ENCODE data around the gene PPP1R13L.

Gene PPP1R13L

DNA sequence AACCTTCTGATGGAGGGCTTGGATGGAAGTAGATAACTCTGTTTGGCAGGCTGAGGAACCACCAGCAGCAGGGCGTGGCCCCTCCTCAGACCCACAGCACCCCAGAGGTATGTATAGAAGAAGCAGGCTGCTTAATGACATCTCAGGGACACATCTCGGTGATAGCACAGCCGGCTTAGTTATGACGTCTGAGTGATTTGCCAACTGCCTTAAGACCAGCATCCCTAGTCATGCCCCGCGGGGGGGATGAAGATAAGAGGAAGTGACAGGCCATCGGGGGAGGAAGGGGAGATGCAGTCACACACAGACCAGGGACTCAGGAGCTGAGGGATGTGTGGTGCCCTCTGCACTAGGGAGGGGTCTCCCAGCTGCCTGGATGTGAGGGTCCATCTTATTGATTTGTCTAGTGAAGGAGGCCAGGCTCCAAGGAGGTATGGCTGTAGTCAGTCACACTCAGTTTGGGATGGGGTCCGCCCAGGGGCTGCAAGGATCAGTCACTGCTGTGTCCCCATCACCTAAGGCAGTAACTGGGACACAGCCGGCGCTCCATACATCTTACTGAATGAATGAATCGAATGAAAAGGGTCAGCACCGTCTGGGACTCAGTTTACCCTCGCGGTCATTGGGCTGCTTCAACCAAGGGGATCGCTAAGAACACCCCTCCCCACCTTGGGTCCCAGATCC, 38.1 kb upstream of the PPP1R13L start:
- no peaks in the 10 kb centered on the region for H4K20me1 ChIP-seq (ENCODE audit: insufficient read depth, low read length)
- H3K9me3 ChIP-seq (ENCODE audit: low read length): no peaks in the 10 kb centered on the region
- no peak overlapping the region for H2AFZ ChIP-seq (ENCODE audit: low read length)
- H3K79me2 ChIP-seq (ENCODE audit: insufficient read depth, low read length): no peaks in the 10 kb centered on the region
- H3K27me3 ChIP-seq (ENCODE audit: insufficient read depth, low read length): no peaks in the 10 kb centered on the region
- H3K36me3 ChIP-seq (ENCODE audit: insufficient read depth, low read length): no peaks in the 10 kb centered on the region
- no peak overlapping the region; the same call in 1 of the 2 replicates for H3K9ac ChIP-seq (ENCODE audit: low read length)
- H3K27ac ChIP-seq (ENCODE audit: low read depth, low read length, poor library complexity, severe bottlenecking): no peak overlapping the region
- H3K9me2 ChIP-seq (ENCODE audit: low read depth, low read length): no peaks in the 10 kb centered on the region
- peaks cover 26% of the 10 kb centered on the region for H3K4me1 ChIP-seq (ENCODE audit: insufficient read depth, low read length, severe bottlenecking)
- no peak for TF ChIP-seq EZH2 (IDR thresholded peaks at IDR 0.05; ENCODE audit: borderline replicate concordance, low read length)
- TF ChIP-seq, protein P1, sequence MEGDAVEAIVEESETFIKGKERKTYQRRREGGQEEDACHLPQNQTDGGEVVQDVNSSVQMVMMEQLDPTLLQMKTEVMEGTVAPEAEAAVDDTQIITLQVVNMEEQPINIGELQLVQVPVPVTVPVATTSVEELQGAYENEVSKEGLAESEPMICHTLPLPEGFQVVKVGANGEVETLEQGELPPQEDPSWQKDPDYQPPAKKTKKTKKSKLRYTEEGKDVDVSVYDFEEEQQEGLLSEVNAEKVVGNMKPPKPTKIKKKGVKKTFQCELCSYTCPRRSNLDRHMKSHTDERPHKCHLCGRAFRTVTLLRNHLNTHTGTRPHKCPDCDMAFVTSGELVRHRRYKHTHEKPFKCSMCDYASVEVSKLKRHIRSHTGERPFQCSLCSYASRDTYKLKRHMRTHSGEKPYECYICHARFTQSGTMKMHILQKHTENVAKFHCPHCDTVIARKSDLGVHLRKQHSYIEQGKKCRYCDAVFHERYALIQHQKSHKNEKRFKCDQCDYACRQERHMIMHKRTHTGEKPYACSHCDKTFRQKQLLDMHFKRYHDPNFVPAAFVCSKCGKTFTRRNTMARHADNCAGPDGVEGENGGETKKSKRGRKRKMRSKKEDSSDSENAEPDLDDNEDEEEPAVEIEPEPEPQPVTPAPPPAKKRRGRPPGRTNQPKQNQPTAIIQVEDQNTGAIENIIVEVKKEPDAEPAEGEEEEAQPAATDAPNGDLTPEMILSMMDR (IDR thresholded peaks at IDR 0.05; ENCODE audit: low read length): no peak
- H3F3A ChIP-seq (ENCODE audit: insufficient read depth, low read length): no peaks in the 10 kb centered on the region
- H3K4me3 ChIP-seq (ENCODE audit: low read depth, low read length, poor library complexity, severe bottlenecking): peak overlapping the region; percentile 55
- peak overlapping the region; percentile 82 for H3K4me2 ChIP-seq (ENCODE audit: low read length)

DNA sequence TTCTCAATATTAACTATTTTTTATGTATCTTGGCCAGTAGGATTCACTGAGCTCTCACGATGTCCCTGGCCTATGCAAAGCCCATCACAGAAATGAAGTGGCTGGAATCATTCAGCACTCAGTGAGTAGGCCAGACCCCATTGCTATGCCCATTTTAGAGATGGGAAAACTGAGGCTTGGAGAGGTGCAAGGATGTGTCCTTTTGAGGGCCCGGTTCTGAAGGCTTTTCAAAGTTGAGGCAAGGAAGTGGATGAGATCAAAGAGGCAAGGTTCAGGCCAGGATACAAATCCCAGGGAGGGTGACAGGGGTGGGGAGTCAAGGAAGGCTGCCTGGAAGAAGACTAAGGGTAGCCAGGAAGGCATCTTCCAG, 37.5 kb upstream of the PPP1R13L start:
- Histone ChIP-seq H3K9me3 (ENCODE audit: low read length) (0 out of 2 replicates have a peak, but pooled peaks cover 1% of the 10 kb centered on the region), H3K9me2 (ENCODE audit: low read depth, low read length) (no peaks in the 10 kb centered on the region), H3K27ac (ENCODE audit: low read depth, low read length, poor library complexity, severe bottlenecking) (no peak overlapping the region), H3K4me2 (ENCODE audit: low read length) (no peak overlapping the region), H3K36me3 (ENCODE audit: insufficient read depth, low read length) (no peaks in the 10 kb centered on the region), H3K27me3 (ENCODE audit: insufficient read depth, low read length) (no peaks in the 10 kb centered on the region), H3K4me3 (ENCODE audit: low read depth, low read length, poor library complexity, severe bottlenecking) (no peak overlapping the region), H3K4me1 (ENCODE audit: insufficient read depth, low read length, severe bottlenecking) (peaks cover 26% of the 10 kb centered on the region), H3F3A (ENCODE audit: insufficient read depth, low read length) (no peaks in the 10 kb centered on the region), H2AFZ (ENCODE audit: low read length) (no peak overlapping the region), H3K9ac (ENCODE audit: low read length) (no peak overlapping the region), H4K20me1 (ENCODE audit: insufficient read depth, low read length) (no peaks in the 10 kb centered on the region), H3K79me2 (ENCODE audit: insufficient read depth, low read length) (no peaks in the 10 kb centered on the region)
- TF ChIP-seq, protein P1 (IDR thresholded peaks at IDR 0.05; ENCODE audit: low read length): no peak
- TF ChIP-seq EZH2 (IDR thresholded peaks at IDR 0.05; ENCODE audit: borderline replicate concordance, low read length): no peak

DNA sequence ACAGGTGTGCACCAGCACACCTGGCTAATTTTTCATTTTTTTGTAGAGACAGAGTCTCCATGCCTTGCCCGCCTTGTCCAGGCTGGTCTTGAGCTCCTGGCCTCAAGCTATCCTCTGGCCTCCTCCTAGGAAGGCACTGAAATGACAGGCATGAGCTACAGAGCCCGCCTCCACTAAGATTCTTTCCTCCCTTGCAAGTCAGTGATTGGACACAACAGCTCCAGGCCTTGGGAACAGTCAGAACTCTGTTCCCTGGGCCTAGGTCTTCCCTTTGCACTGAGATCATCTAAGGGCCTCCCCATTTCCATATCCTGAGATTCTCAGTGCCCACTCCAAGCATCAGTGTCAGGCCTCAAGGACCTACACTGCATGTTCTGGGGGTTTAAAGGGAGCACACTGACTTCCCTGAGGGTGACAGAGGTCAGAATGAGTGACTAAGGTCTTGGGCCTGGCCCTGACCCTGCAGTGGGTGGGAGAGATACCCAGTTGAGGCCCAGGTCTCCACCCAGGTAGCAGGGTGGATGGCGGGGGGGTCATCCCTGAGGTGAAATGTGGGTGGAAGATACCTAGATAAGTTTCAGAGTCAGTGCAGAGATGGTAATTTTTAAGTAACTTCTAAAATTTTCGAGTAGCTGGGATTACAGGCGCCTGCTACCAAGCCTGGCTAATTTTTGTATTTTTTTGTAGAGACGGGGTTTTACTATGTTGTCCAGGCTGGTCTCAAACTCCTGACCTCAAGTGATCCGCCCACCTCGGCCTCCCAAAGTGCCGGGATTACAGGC, 36.2 kb upstream of the PPP1R13L start:
- Histone ChIP-seq H3K9me2 (ENCODE audit: low read depth, low read length) (no peaks in the 10 kb centered on the region), H3K9me3 (ENCODE audit: low read length) (0 out of 2 replicates have a peak, but pooled peaks cover 3% of the 10 kb centered on the region), H2AFZ (ENCODE audit: low read length) (no peak overlapping the region), H3K36me3 (ENCODE audit: insufficient read depth, low read length) (no peaks in the 10 kb centered on the region), H3K4me3 (ENCODE audit: low read depth, low read length, poor library complexity, severe bottlenecking) (no peak overlapping the region), H3F3A (ENCODE audit: insufficient read depth, low read length) (no peaks in the 10 kb centered on the region), H3K27ac (ENCODE audit: low read depth, low read length, poor library complexity, severe bottlenecking) (no peak overlapping the region), H3K27me3 (ENCODE audit: insufficient read depth, low read length) (no peaks in the 10 kb centered on the region), H4K20me1 (ENCODE audit: insufficient read depth, low read length) (no peaks in the 10 kb centered on the region), H3K79me2 (ENCODE audit: insufficient read depth, low read length) (no peaks in the 10 kb centered on the region), H3K9ac (ENCODE audit: low read length) (no peak overlapping the region), H3K4me1 (ENCODE audit: insufficient read depth, low read length, severe bottlenecking) (peaks cover 26% of the 10 kb centered on the region), H3K4me2 (ENCODE audit: low read length) (no peak overlapping the region)
- TF ChIP-seq EZH2 (IDR thresholded peaks at IDR 0.05; ENCODE audit: borderline replicate concordance, low read length): no peak
- TF ChIP-seq, protein P1 (IDR thresholded peaks at IDR 0.05; ENCODE audit: low read length): no peak
